ENCODE measurements around the gene RRAS.

Gene RRAS

GRCh38 chr19:49596407-49596806, 43.5 kb downstream of the RRAS start:
- TF ChIP-seq TAF1 (IDR thresholded peaks at IDR 0.05; ENCODE audit: borderline replicate concordance, insufficient read depth, low read length) (no peak), SIN3A (IDR thresholded peaks at IDR 0.05; ENCODE audit: borderline replicate concordance, insufficient read depth, low read length) (no peak), FOXP2 (optimal IDR thresholded peaks at IDR 0.05; ENCODE audit: borderline replicate concordance, extremely low read depth, extremely low read length, insufficient read depth) (no peak), POLR2AphosphoS5 (IDR thresholded peaks at IDR 0.05; ENCODE audit: low read depth, low read length) (no peak)
- TF ChIP-seq, protein P1, sequence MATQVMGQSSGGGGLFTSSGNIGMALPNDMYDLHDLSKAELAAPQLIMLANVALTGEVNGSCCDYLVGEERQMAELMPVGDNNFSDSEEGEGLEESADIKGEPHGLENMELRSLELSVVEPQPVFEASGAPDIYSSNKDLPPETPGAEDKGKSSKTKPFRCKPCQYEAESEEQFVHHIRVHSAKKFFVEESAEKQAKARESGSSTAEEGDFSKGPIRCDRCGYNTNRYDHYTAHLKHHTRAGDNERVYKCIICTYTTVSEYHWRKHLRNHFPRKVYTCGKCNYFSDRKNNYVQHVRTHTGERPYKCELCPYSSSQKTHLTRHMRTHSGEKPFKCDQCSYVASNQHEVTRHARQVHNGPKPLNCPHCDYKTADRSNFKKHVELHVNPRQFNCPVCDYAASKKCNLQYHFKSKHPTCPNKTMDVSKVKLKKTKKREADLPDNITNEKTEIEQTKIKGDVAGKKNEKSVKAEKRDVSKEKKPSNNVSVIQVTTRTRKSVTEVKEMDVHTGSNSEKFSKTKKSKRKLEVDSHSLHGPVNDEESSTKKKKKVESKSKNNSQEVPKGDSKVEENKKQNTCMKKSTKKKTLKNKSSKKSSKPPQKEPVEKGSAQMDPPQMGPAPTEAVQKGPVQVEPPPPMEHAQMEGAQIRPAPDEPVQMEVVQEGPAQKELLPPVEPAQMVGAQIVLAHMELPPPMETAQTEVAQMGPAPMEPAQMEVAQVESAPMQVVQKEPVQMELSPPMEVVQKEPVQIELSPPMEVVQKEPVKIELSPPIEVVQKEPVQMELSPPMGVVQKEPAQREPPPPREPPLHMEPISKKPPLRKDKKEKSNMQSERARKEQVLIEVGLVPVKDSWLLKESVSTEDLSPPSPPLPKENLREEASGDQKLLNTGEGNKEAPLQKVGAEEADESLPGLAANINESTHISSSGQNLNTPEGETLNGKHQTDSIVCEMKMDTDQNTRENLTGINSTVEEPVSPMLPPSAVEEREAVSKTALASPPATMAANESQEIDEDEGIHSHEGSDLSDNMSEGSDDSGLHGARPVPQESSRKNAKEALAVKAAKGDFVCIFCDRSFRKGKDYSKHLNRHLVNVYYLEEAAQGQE (IDR thresholded peaks at IDR 0.05; ENCODE audit: insufficient read depth in 1 of 2, low read depth in 2 of 2, low read length in 2 of 2), result no peak

DNA sequence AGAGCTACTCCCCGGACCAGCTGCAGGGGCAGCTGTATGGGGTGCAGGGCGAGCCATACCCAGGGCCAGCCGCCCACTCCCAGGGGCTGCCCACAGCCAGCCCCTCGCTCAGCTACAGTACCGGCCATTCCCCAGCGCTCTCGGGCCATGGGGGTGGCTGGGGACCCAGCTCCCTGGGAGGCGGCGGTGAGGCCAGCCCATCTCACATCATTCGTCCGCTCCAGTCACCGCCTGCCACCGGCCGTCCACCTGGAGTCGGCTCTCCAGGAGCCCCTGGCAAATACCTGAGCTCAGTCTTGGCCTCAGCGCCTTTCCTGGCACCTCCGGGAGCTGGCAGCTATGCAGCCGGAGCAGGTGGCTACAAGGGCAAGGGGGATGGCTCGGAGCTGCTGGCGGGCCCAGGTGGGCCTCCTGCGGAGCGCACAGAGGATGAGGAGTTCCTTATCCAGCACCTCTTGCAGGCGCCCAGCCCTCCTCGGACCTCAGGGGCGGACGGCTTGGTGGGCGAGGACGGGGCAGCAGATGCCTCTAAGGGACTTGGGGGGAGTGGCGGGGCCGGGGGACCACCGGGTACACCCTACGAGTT, 44.0 kb downstream of the RRAS start:
- TF ChIP-seq POLR2AphosphoS5 (IDR thresholded peaks at IDR 0.05; ENCODE audit: low read depth, low read length) (no peak), FOXP2 (optimal IDR thresholded peaks at IDR 0.05; ENCODE audit: borderline replicate concordance, extremely low read depth, extremely low read length, insufficient read depth) (no peak), TAF1 (IDR thresholded peaks at IDR 0.05; ENCODE audit: borderline replicate concordance, insufficient read depth, low read length) (no peak), SIN3A (IDR thresholded peaks at IDR 0.05; ENCODE audit: borderline replicate concordance, insufficient read depth, low read length) (no peak)
- TF ChIP-seq, protein P1 (IDR thresholded peaks at IDR 0.05; ENCODE audit: insufficient read depth in 1 of 2, low read depth in 2 of 2, low read length in 2 of 2), result no peak

GRCh38 chr19:49594993-49595818, 44.7 kb downstream of the RRAS start:
- TF ChIP-seq, protein P1 (IDR thresholded peaks at IDR 0.05; ENCODE audit: insufficient read depth in 1 of 2, low read depth in 2 of 2, low read length in 2 of 2), result no peak
- TF ChIP-seq SIN3A (IDR thresholded peaks at IDR 0.05; ENCODE audit: borderline replicate concordance, insufficient read depth, low read length), result no peak
- no peak for TF ChIP-seq FOXP2 (optimal IDR thresholded peaks at IDR 0.05; ENCODE audit: borderline replicate concordance, extremely low read depth, extremely low read length, insufficient read depth)
- no peak for TF ChIP-seq TAF1 (IDR thresholded peaks at IDR 0.05; ENCODE audit: borderline replicate concordance, insufficient read depth, low read length)
- no peak for TF ChIP-seq POLR2AphosphoS5 (IDR thresholded peaks at IDR 0.05; ENCODE audit: low read depth, low read length)

DNA sequence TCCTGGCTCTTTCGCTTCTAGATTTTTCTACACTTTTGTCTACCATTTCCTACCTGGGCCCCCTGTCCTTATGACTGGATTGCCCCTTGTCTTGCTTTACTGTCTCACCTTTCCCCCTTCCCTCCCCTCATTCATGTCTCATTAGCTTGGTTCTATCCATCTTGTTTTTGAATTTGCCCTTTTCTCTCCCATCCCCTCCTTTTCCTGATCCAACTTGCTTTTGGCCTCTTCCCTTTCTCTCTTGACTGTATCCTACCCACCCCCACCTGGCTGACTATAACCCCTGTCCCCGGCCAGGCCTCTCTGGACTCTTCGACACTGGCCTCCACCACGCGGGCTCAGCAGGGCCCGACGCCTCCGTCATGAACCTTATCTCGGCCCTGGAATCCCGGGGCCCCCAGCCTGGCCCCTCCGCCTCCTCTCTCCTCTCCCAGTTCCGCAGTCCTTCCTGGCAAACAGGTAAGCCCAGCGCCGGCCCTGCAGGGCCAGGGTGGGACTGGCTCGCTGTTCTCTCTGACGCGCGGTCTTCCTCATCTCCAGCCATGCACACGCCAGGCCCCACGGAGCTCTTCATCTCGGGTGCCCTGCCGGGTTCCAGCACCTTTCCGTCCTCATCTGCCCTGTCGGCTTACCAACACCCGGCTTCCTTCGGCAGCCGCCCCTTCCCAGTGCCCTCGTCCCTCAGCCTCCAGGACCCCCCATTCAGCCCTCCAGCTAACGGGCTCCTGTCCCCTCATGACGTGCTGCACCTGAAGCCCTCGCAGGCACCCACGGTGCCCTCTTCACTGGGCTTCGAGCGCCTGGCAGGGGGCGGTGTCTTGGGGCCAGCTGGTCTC, 45.6 kb downstream of the RRAS start:
- no peak for TF ChIP-seq FOXP2 (optimal IDR thresholded peaks at IDR 0.05; ENCODE audit: borderline replicate concordance, extremely low read depth, extremely low read length, insufficient read depth)
- TF ChIP-seq, protein P1 (IDR thresholded peaks at IDR 0.05; ENCODE audit: insufficient read depth in 1 of 2, low read depth in 2 of 2, low read length in 2 of 2), result no peak
- no peak for TF ChIP-seq POLR2AphosphoS5 (IDR thresholded peaks at IDR 0.05; ENCODE audit: low read depth, low read length)
- no peak for TF ChIP-seq SIN3A (IDR thresholded peaks at IDR 0.05; ENCODE audit: borderline replicate concordance, insufficient read depth, low read length)
- no peak for TF ChIP-seq TAF1 (IDR thresholded peaks at IDR 0.05; ENCODE audit: borderline replicate concordance, insufficient read depth, low read length)

All from PFSK-1 (cell line).